Activated CD4-positive, alpha-beta T cell treated with anti-CD3 and anti-CD28 coated beads, Interleukin-2, amount 10 ng/mL, durations not matched to agents 24 days and 14 days (primary cell): Measurements from ENCODE around the gene SOS2. TPM values are rescaled to one million over a fixed set of nuclear protein-coding genes. Genes with fewer than 3 reads are reported as not detected.

Experiments
- DNase-seq: peaks from one replicate; pipeline ENCODE4 v3.0.0; 2022
- H3K27ac Mint-ChIP-seq: one replicate; pipeline ENCODE4 v1.8.0; 2022; ENCODE audit warnings: mild to moderate bottlenecking, mixed read lengths
- H3K27me3 Mint-ChIP-seq: one replicate; pipeline ENCODE4 v1.8.0; 2022; ENCODE audit warnings: mixed read lengths
- H3K36me3 Mint-ChIP-seq: one replicate; pipeline ENCODE4 v1.8.0; 2022; ENCODE audit warnings: low read depth, mild to moderate bottlenecking, mixed read lengths
- H3K4me1 Mint-ChIP-seq: one replicate; pipeline ENCODE4 v1.8.0; 2021; ENCODE audit warnings: mixed read lengths
- H3K4me3 Mint-ChIP-seq: one replicate; pipeline ENCODE4 v1.8.0; 2022; ENCODE audit warnings: mild to moderate bottlenecking, moderate library complexity, mixed read lengths
- H3K9me3 Mint-ChIP-seq: one replicate; pipeline ENCODE4 v1.8.0; 2021; ENCODE audit warnings: mixed read lengths
- intact Hi-C: fragments of 100-400 bp; cut with micrococcal nuclease; formaldehyde crosslinking; loops from one replicate; pipeline ENCODE4 v1.15.1; 2023
- total RNA-seq: library from RNA; stranded (reverse); gene quantifications from 2 replicates; pipeline ENCODE4 v1.2.3, GENCODE V29; 2022

Gene SOS2
- total RNA-seq, 1 donor from 2014 or later: 17.7 TPM

GRCh38 chr14:50095895-50096294 is 135.5 kb downstream of the SOS2 start:
- DNase-seq: peak; percentile 73
- H3K4me1 Mint-ChIP-seq: peaks cover 53% of the 10 kb centered on the region
- no peaks in the 10 kb centered on the region for H3K9me3 Mint-ChIP-seq

DNA sequence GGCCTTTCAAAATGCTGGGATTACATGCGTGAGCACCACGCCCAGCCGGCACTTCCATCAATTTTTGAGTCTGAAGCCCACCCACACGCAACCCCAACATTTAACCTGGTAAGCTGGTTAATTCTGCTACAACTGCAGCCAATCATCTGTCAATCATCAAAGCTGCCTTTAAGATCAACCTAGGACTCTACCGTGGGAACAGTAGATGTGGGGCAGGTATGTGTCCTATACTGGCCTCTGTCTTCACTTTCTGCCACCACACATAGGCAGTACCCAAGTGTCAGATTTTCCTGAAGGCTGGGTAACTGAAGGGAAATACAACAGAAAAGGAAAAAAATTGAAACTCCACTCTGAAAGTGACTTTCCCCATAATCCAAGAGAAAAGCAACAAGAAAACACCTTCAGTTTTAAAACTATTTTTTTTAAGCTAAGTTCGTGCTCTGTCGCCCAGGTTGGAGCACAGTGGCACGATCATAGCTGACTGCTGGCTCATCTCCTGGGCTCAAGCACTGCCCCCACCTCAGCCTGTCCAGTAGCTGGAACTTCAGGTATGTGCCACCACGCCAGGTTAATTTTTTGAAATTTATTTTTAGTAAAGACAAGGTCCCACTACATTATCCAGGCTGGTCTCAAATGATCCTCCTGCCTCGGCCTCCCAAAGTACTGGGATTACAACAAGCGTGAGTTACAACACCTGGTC is 137.2 kb downstream of the SOS2 start:
- Mint-ChIP-seq H3K4me3 (no peak overlapping the region), H3K27ac (no peak overlapping the region), H3K4me1 (peaks cover 47% of the 10 kb centered on the region), H3K36me3 (peaks cover 27% of the 10 kb centered on the region), H3K27me3 (no peaks in the 10 kb centered on the region), H3K9me3 (peaks cover 11% of the 10 kb centered on the region)
- peak; percentile 50 for DNase-seq
- intact Hi-C loops: no loop called here

More at GRCh38 chr14:50095895-50096294, 135.5 kb downstream of the SOS2 start:
- Mint-ChIP-seq H3K27me3 (no peaks in the 10 kb centered on the region), H3K36me3 (peaks cover 23% of the 10 kb centered on the region), H3K27ac (peak overlapping the region; percentile 51), H3K4me3 (peak overlapping the region; percentile 51)
- intact Hi-C loops: loop anchor here (1.0 to 2.0 kb wide), 3 partner anchors 9 to 31 kb away; no protein-coding TSS in a partner anchor

- peaks cover 48% of the 10 kb centered on the region for H3K4me1 Mint-ChIP-seq
- peaks cover 25% of the 10 kb centered on the region for H3K36me3 Mint-ChIP-seq
- H3K4me3 Mint-ChIP-seq: no peak overlapping the region
- intact Hi-C loops: no loop called here
- no peaks in the 10 kb centered on the region for H3K27me3 Mint-ChIP-seq
- peaks cover 11% of the 10 kb centered on the region for H3K9me3 Mint-ChIP-seq
- H3K27ac Mint-ChIP-seq: peak overlapping the region; percentile 6
- DNase-seq: peak; percentile 51
These were observed 137.9 kb downstream of the SOS2 start for GRCh38 chr14:50093496-50093895.

DNA sequence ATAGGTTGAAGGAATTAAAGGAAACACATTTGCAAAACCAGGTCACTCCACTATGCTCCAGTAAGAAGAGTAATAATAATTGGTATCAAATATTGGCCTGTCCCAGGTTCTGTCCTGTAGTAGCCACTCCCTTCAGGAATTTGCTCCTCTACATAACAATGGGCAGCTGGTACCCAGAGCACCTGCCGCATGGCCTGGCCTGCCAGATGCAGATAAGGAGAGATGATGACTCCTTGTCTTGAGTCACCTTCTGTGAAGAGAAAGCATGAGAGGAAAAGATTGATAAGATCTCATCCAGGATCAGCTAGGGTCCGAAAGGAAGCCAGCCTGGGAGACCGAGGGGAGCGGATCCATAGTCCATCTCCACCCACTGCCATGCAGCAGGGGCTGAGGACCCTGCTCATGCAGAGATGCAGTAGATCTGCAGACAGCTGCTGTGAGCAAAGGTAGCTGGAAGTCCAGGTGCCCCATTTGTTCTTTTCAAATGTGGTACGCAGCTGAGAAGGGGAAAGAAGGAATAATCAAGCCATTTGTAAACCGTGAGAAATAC is 139.3 kb downstream of the SOS2 start:
- intact Hi-C loops: no loop called here
- H3K4me1 Mint-ChIP-seq: peaks cover 62% of the 10 kb centered on the region
- H3K36me3 Mint-ChIP-seq: peaks cover 28% of the 10 kb centered on the region
- H3K9me3 Mint-ChIP-seq: peaks cover 11% of the 10 kb centered on the region
- peak; percentile 49 for DNase-seq
- no peak overlapping the region for H3K27ac Mint-ChIP-seq
- no peak overlapping the region for H3K4me3 Mint-ChIP-seq
- no peaks in the 10 kb centered on the region for H3K27me3 Mint-ChIP-seq

DNA sequence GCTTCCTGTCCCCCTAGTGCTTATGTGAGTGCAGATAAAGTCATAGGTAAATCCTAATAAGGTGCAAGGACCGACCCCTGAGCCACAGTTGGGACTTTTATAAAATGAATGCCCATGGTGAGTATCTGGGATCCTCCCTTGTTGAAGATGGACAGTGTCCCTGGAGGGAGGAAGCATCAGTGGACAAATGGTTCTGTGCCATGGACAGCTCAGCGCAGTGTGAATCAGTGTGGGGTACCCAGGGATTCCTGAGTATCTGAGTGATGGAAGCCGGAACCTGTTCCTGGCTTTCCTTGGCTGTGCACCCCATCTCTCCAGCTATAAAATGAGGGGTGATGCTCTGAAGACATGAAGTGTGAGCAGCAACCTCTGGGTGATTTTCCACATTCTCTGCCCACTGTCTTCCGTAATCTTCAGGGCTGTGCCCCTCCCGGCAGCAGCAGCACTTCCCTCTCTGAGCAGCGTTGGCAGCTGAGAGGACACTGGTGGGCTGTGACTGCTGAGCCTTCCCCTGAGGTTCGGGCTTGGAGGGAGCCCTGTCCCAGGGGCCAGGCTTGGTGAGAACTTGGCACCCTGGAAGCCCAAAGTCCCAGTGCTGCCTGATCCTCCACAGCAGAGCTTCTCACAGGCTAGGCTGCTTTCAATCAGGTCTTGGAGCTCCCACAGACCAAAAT is 140.0 kb downstream of the SOS2 start:
- no peak overlapping the region for H3K4me3 Mint-ChIP-seq
- H3K27ac Mint-ChIP-seq: no peak overlapping the region
- H3K9me3 Mint-ChIP-seq: peaks cover 11% of the 10 kb centered on the region
- intact Hi-C loops: no loop called here
- no peaks in the 10 kb centered on the region for H3K27me3 Mint-ChIP-seq
- peaks cover 22% of the 10 kb centered on the region for H3K36me3 Mint-ChIP-seq
- peak; percentile 53 for DNase-seq
- H3K4me1 Mint-ChIP-seq: peaks cover 56% of the 10 kb centered on the region

DNA sequence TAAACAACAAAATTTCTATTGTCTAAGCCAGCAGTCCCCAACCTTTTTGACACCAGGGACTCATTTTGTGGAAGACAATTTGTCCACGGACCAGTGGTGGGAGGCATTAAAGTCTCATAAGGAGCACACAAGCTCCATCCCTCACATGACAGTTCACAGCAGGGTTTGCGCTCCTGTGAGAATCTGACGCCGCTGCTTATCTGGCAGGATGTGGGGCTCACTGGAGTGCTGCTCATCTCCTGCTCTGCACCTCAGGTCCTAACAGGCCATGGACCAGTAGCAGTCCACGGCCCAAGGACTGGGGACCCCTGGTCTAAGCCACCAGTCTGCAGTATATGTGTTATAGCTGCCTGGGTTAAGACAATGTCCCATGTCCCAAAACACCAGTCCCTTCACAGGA is 142.2 kb downstream of the SOS2 start:
- Mint-ChIP-seq H3K9me3 (peaks cover 11% of the 10 kb centered on the region), H3K27me3 (no peaks in the 10 kb centered on the region), H3K4me3 (no peak overlapping the region), H3K4me1 (peaks cover 67% of the 10 kb centered on the region), H3K36me3 (peaks cover 23% of the 10 kb centered on the region), H3K27ac (peak overlapping the region; percentile 12)
- intact Hi-C loops: no loop called here
- peak; percentile 66 for DNase-seq

GRCh38 chr14:50088731-50089130 is 142.6 kb downstream of the SOS2 start:
- Mint-ChIP-seq H3K36me3 (peaks cover 23% of the 10 kb centered on the region), H3K4me3 (no peak overlapping the region), H3K9me3 (peaks cover 11% of the 10 kb centered on the region), H3K4me1 (peaks cover 68% of the 10 kb centered on the region), H3K27ac (no peak overlapping the region), H3K27me3 (no peaks in the 10 kb centered on the region)
- no peak for DNase-seq
- intact Hi-C loops: no loop called here

GRCh38 chr14:50088117-50088515 is 143.3 kb downstream of the SOS2 start:
- Mint-ChIP-seq H3K9me3 (peaks cover 11% of the 10 kb centered on the region), H3K27ac (peak overlapping the region; percentile 71), H3K27me3 (no peaks in the 10 kb centered on the region), H3K36me3 (peaks cover 21% of the 10 kb centered on the region), H3K4me3 (peak overlapping the region; percentile 36), H3K4me1 (peaks cover 68% of the 10 kb centered on the region)
- intact Hi-C loops: no loop called here
- peak; percentile 58 for DNase-seq

- peak overlapping the region; percentile 36 for H3K4me3 Mint-ChIP-seq
- no peaks in the 10 kb centered on the region for H3K27me3 Mint-ChIP-seq
- intact Hi-C loops: loop anchor here (1.0 kb wide), 1 partner anchor 9 kb away; no protein-coding TSS in a partner anchor
- peaks cover 11% of the 10 kb centered on the region for H3K9me3 Mint-ChIP-seq
- peaks cover 71% of the 10 kb centered on the region for H3K4me1 Mint-ChIP-seq
- peak; percentile 72 for DNase-seq
- peaks cover 18% of the 10 kb centered on the region for H3K36me3 Mint-ChIP-seq
- H3K27ac Mint-ChIP-seq: peak overlapping the region; percentile 71
These were observed 143.8 kb downstream of the SOS2 start for GRCh38 chr14:50087341-50088116.

- Mint-ChIP-seq H3K27ac (peak overlapping the region; percentile 93), H3K36me3 (peaks cover 18% of the 10 kb centered on the region), H3K4me3 (peak overlapping the region; percentile 63), H3K27me3 (no peaks in the 10 kb centered on the region), H3K9me3 (peaks cover 11% of the 10 kb centered on the region), H3K4me1 (peaks cover 78% of the 10 kb centered on the region)
- peak; percentile 58 for DNase-seq
- intact Hi-C loops: loop anchor here (1.0 kb wide), 1 partner anchor 87 kb away; no protein-coding TSS in a partner anchor
These were observed 145.1 kb downstream of the SOS2 start for GRCh38 chr14:50086321-50086711.

DNA sequence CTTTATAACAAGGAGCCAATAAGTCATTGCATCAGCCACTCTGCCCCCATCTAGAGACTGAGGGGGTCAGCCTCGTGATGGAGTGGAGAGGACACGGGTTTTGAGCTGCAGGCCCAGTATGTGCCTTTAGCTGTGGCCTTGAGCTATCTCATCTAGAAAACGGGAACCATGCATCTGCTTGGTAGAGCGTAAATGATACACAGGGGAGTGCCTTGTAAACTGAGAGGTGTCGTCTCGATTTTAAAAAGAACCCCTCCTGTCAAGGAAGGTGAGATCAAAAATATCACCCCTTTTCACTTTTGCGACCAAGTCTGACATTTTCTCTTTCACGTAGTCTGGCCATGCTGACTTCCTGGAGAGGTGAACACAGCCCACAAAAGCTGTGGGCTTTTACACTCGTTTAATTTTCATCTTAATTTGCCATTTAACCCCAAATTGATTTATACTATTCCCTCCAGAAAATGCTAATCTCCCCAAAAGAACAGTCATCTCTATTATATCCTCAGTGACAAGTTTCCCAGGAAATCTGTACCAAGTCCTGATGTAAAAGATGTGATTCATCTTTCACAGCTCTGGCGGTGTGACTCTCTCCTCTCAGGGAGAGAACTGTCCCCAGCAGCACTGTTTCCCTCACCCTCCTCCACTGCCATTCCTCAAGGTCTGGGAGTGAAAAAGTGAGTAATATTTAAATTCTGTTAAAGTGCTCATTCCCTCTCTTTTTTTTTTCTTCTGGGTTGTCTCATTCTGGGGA is 145.6 kb downstream of the SOS2 start:
- peaks cover 15% of the 10 kb centered on the region for H3K36me3 Mint-ChIP-seq
- peaks cover 9% of the 10 kb centered on the region for H3K9me3 Mint-ChIP-seq
- peak overlapping the region; percentile 63 for H3K4me3 Mint-ChIP-seq
- peaks cover 80% of the 10 kb centered on the region for H3K4me1 Mint-ChIP-seq
- H3K27me3 Mint-ChIP-seq: no peaks in the 10 kb centered on the region
- peak; percentile 74 for DNase-seq
- intact Hi-C loops: loop anchor here (1.0 kb wide), 1 partner anchor 86 kb away; no protein-coding TSS in a partner anchor
- H3K27ac Mint-ChIP-seq: peak overlapping the region; percentile 93

- peaks cover 75% of the 10 kb centered on the region for H3K4me1 Mint-ChIP-seq
- intact Hi-C loops: loop anchor here (5.0 kb wide), 1 partner anchor 438 kb away; no protein-coding TSS in a partner anchor
- peak overlapping the region; percentile 63 for H3K4me3 Mint-ChIP-seq
- no peaks in the 10 kb centered on the region for H3K27me3 Mint-ChIP-seq
- peak; percentile 63 for DNase-seq
- H3K36me3 Mint-ChIP-seq: peaks cover 7% of the 10 kb centered on the region
- no peaks in the 10 kb centered on the region for H3K9me3 Mint-ChIP-seq
- H3K27ac Mint-ChIP-seq: peak overlapping the region; percentile 93
These were observed 146.7 kb downstream of the SOS2 start for GRCh38 chr14:50084666-50085065.
